ENCODE data around the gene CSNK2B.

DNA sequence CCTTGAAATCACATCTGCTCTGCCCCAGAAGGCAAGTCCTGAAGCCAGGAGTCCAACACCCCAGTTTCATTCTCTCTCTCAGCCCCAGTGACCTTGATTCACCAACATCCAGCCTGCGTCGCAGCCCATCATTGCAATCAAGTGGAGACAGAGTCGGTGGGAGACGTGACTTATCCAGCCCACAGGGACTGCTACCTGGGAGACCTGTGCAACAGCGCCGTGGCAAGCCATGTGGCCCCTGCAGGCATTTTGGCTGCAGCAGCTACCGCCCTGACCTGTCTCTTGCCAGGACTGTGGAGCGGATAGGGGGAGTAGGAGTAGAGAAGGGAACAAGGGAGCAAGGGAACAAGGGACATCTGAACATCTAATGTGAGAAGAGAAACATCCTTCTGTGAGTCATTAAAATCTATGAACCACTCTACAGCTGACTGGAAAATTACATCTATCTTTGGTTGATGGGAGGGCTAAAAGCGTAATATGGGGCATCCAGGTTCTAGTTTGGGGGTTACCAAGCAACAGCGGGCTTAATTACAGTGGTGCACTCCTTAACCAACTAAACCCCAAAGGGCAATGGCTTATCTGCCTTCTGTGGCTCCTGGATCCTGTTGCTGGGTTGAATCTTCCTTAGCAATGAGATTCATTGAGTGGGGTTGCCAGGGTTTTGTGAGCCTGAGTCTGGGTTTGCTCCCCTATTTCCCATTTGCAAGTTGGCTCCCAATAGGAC, 51.8 kb downstream of the CSNK2B start:
- TF ChIP-seq, protein P1, sequence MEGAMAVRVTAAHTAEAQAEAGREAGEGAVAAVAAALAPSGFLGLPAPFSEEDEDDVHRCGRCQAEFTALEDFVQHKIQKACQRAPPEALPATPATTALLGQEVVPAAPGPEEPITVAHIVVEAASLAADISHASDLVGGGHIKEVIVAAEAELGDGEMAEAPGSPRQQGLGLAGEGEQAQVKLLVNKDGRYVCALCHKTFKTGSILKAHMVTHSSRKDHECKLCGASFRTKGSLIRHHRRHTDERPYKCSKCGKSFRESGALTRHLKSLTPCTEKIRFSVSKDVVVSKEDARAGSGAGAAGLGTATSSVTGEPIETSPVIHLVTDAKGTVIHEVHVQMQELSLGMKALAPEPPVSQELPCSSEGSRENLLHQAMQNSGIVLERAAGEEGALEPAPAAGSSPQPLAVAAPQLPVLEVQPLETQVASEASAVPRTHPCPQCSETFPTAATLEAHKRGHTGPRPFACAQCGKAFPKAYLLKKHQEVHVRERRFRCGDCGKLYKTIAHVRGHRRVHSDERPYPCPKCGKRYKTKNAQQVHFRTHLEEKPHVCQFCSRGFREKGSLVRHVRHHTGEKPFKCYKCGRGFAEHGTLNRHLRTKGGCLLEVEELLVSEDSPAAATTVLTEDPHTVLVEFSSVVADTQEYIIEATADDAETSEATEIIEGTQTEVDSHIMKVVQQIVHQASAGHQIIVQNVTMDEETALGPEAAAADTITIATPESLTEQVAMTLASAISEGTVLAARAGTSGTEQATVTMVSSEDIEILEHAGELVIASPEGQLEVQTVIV (IDR thresholded peaks at IDR 0.05; ENCODE audit: borderline replicate concordance, partially characterized antibody) = no peak
- no peak for TF ChIP-seq GABPA (IDR thresholded peaks at IDR 0.05; ENCODE audit: low read depth)
